NCI-H446 (cell line): Measurements from ENCODE around the gene CIDEB.
"Not testable (repeated sequence)": the region's sequence is repeated elsewhere in the genome, so short reads cannot be mapped to it uniquely, and the experiment has no call there.

Source experiments
- DNase-seq, 2 experiments: peaks; one replicate each; lab custom pipeline; 2025; lab: John Stamatoyannopoulos, UW

Gene CIDEB, protein sequence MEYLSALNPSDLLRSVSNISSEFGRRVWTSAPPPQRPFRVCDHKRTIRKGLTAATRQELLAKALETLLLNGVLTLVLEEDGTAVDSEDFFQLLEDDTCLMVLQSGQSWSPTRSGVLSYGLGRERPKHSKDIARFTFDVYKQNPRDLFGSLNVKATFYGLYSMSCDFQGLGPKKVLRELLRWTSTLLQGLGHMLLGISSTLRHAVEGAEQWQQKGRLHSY

DNA sequence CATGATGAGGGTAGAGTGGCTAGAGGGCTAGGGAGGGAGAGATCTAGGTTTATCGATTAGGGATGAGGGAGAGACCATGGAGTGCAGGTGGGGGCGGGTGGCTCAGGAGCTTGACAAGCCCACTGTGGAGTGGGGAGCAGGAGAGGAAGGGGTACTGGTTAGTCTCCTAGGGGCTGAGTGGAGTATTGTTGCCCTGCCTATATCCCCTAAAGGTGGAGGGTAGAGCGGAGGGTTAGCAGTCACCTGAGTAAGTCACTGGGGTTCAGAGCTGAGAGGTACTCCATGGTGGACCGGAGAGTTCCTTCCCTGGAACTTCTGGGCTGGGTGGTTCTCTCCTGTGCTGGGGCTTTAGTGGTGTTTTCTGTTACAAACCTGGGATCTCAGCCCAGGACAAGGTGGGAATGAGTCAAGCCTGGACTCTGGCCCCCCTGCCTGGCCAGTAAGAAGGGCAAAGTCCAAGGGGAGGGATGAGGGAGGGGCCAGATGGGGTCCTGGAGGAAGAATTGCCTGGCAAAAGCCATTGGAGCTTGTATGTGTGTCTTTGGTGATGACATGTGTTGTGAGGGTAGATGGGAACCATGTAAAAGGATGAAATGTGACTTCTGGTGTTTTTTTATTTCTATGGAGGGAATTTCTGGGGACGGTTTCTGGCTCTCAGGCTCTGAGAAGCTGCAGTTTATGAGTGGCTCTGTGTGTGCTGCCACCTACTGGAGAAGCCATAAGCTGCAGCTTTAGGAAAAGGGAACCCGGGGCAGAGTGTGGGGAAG is at the start of gene CIDEB:
Gene CIDEB, minus strand, starts transcription at position 403 of the 767 bp plus-strand sequence. Its CDS starts 119 bp downstream, at position 284.
- peak; percentile 42 to 63 for DNase-seq

DNA sequence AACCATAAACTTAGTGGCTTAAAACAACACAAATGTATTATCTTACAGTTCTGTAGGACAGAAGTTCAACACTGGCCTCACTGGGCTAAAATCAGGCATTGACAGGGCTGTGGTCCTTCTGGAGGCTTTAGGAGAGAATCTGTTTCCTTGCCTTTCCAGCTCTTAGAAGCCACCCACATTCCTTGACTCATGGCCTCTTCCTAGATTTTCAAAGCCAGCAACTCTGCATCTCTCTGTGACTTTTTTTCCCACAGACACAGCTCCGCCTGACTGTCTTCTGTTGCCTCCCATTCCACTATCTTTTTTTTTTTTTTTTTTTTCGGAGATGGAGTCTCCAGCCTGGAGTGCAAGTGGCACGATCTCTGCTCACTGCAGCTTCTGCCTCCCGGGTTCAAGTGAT is 48.4 kb upstream of the CIDEB start:
- DNase-seq = no peak

DNA sequence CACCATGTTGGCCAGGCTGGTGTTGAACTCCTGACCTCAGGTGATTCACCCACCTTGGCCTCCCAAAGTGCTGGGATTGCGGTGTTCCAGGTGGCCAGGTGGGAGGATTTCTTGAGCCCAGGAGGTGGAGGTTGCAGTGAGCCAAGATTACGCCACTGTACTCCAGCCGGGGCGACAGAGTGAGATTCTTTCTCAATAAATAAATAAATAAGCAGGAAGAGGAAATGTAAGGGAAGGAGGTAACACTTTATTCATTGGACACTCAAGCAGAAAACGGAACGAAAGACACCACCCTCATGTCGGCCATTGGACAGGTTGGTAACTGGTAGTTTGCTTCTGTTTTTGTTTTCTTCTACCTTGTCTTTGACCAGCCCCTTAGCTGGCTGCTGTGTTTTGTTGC is 47.2 kb upstream of the CIDEB start:
- DNase-seq = no peak

DNA sequence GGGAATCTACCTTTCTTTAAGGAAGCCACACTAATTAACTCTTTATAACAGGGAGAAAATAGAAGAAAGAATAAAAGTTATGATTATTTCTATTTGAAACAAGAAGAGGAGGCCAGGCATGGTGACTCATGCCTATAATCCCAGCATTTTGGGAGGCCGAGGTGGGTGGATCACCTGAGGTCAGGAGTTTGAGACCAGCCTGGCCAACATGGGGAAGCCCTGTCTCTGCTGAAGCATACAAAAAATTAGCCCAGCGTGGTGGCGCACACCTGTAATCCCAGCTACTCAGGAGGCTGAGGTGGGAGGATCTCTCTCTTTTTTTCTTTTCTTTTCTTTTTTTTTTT is 46.7 kb upstream of the CIDEB start:
- not testable (repeated sequence) for DNase-seq

DNA sequence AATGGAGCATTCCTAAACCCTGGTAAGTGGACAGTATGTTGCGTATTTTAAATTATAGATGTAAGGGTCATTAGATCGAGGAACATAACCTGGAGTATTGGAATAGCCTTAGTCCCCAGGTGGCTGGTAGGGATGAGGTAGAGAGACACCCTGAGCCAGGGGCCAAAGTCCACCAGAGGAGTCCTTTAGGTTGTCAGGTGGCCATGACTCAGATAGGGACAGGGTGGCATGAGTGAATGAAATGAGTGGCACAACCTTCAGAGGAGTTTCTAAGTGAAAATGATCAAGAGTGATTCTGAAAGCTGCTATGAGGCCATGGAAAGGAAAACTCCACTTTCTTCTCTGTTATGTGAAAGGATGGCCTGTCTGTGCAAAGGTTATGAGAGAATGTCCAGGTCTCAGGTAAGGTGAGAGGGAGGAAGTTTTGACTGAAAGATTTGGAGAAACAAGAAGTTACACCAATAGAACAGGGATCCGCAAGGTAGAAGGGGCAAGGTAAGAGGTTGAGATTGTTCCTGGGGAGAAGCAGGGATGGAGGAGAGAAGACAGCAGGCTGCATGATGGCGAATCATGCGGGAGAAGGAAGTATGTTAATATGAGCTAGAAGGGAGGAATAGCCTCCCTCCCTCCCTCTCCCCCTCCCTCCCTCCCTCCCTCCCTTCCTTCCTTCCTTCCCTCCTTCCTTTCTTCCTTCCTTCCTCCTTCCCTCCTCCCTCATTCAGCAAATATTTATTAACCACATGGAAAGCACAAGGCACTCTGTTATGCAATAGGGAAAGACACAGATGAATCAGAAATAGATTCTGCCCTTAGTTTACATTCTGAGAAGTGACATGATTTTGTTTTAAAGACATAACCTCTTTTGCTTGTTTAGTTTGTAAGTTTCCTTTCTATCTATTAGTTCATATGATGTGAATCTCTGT is 46.0 kb upstream of the CIDEB start:
- DNase-seq = no peak

DNA sequence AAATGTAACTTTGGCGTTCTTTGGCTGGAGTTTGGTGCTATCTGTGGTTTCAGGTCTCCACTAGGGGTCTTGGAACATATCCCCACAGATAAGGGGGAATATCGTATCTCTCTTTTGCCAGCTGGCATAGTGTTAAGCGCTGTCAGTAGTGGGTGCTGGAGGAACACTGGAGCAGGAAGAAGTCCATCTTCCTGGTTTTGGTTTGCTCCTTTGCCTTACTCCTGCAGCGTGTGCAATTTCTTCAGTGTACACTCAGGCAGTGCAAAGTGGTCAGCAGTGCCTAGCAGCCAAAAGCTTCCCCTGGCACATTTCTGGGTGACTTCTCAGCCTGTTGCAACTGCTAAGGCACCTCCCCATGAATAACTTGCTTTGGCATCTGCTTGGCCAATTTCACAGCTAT is 43.7 kb upstream of the CIDEB start:
- no peak for DNase-seq

DNA sequence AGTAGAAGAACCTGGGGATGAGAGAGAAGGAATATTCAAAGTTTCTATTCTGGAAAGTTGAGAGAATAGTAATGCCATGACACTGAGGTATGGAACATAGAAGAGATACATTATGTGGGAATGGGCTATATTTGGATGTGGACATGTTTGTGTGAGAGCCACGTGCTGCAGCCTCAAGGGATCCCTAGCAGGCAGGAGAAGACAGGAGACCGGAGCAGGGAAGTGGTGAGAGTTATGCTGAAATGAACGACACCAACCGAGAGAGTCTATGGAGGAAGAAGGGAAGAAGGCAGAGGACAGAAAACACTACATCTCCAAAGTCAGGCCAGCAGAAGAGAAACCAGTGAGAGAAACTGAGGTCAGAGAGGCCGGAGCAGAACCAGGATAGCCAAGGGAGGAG is 42.0 kb upstream of the CIDEB start:
- DNase-seq = no peak

DNA sequence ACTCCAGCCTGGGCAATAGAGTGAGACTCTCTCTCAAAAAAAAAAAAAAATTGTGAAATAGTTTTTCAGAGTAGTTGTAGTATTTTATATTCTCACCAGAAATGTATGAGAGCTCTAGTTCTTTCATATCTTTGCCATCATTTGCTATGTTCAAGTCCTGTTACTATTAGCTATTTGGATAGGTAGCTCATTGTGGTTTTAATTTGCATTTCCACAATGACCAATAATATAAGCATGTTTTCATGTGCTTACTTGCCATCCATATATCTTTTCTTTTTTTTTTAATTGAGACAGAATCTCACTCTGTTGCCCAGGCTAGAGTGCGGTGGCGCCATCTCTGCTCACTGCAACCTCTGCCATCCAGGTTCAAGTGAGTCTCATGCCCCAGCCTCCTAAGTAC is 40.4 kb upstream of the CIDEB start:
- DNase-seq = no peak

DNA sequence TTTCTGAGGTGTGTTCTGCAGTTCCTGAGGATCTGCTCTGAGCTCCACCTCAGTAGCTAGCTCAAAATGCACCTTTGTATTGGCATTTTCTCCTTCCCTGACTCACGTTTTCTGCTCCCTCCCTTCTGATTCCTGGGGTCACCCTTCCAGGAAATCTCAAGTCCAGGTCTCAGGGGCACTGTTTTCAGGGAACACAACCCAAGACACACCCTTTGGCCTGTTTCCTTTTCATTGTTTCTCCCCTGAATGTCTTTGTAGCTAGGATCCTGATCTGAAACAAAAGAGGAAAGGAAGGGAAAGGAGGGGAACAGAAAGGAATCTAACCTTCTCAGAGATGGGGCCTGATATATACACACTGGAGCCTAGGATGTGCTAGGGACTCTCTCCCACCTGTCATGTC is 39.4 kb upstream of the CIDEB start:
- DNase-seq = no peak

DNA sequence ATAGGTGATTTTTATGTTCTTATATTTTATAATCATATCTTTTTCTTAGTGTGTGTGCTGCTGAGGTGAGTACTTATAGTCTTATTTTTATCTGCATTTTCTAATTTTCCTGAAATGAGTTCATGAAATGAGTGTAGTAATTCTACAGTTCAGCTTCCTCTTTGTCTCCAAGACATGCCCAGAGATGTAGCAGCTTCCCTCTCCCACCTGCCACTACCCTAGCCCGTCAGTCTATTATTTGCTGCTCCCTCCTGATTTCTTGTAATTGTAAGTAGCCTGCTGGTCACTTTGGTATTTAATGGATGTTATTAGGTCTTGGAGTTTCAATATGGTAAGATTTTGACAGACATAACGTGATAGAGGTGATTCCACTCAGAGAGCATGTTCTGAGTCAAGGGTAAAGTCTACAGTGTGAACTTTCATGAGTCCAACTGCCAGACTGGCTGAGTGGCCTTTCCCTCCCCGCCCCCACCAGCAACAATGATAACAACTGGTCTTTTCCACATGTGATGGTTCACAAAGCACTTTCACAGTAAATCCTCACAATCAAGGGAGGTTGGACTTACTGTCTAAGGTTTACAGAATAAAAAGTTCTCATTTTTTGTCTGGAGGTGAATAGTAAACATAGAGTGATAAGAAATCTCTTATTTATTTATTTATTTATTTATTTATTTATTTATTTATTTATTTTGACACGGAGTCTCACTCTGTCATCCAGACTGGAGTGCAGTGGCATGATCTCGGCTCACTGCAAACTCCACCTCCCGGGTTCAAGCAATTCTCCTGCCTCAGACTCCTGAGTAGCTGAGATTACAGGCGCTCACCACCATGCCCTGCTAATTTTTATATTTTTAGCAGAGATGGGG is 36.3 kb upstream of the CIDEB start:
- DNase-seq = no peak

DNA sequence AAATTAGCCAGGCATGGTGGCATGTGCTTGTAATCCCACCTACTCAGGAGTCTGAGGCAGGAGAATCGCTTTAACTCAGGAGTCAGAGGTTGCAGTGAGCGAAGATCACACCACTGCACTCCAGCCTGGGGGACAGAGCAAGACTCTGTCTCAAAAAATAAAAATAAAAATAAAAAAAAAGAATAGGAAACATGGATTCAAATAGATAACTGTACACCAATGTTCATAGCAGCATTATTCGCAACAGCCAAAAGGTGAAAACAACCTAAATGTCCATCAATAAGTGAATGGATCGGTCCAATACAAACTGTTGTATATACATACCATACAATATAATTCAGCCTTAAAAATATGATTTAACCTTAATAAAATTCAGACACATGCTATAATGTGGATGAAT is 35.1 kb upstream of the CIDEB start:
- no peak for DNase-seq

DNA sequence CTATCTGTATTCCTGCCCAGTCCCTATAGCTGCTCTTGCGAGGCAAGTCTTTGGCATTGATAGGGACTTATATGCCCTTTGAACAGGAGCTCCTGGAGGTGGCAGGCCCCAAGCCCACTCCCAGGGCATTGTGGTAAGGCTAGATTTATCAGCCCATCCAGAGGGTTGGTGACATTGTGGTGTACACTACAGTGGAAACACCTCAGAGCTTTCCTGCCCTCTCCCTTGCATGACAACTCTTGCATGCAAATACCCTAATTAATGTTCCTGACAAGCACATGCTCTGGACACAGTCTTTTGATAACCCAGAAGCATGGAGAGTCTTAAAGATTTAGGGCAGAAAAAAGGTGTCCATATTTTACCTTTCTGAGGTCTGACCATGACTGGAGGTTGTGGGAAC is 32.8 kb upstream of the CIDEB start:
- no peak for DNase-seq

DNA sequence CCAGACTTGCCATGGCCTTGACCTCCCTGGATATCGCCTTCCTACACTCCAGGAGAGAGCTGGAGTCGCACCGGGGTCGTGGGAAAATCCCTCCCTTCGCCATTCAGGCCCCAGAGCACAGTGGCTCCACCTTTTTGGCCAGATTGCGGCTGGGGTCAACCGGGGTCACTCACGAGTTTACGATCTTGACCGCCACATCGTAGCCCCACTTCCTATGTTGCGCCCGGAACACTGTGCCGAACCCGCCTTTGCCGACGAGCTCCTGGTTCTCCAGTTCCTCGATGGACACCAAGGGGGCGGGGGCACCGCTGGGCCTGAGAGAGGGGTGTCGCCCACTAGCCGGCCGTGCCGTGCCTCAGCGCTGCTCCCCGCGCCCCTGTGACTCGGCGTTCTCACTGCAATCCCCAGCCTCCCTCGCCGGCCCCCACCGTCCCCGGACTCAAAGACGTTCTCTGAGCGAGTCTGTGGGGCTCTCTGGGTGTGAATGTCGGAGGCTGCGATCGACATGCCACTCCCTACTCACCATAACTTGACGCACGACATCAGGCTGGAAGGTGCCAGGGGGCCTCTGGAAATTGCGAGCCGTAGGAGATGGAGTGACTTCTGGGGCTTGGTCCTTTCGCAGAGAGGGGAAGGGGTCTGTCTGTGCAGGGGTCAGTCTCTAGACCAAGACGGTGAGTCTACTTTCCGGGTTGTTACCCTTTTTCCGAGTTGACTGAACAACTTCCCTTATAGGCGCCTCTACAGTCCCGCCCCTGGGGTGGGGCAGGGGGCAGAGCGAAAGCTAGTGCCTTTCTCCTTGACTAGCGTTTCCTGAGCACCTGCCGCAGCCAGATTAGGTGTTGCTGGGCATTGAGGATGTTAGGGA is 31.7 kb upstream of the CIDEB start, which contains the start of gene RIPK3:
Gene RIPK3, minus strand, starts transcription at position 708 of the 868 bp plus-strand sequence. Its CDS starts 165 bp downstream, at position 543.
- no peak for DNase-seq

DNA sequence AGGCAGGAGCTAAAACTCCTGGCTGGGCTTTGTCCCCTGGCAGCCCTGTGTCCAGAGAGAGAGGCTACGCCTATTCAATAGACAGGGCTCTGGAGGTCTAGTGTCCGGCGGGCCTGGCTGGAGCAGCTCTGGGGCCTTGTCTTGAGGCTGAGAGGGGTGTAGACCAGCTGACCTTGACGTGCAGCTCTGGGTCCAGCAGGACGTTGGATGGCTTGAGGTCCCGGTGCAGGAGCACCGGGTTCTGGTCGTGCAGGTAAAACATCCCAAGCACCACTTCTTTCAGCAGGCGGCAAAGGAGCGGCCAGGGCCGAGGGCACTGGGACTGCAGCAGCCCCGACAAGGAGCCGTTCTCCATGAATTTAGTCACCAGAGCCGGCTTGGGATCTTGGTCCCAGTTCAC is 31.1 kb upstream of the CIDEB start:
- DNase-seq = no peak

DNA sequence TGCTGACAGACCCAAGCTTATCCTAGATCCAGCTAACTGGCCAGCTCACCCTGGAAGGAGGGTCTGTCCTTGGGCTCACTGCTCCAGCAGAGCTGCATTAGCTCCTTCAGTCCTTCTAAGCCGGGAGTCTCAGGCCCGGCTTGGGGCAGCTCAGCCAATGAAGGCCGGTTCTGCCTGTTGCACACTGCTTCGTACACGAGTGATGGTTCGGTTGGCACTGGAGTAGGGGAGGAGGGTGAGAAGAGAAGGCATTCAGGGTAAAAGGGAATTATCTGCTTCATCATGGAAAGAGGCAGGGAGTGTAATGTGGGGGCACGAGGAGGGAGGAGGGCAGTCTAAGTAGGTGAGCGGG is 30.0 kb upstream of the CIDEB start:
- no peak for DNase-seq

DNA sequence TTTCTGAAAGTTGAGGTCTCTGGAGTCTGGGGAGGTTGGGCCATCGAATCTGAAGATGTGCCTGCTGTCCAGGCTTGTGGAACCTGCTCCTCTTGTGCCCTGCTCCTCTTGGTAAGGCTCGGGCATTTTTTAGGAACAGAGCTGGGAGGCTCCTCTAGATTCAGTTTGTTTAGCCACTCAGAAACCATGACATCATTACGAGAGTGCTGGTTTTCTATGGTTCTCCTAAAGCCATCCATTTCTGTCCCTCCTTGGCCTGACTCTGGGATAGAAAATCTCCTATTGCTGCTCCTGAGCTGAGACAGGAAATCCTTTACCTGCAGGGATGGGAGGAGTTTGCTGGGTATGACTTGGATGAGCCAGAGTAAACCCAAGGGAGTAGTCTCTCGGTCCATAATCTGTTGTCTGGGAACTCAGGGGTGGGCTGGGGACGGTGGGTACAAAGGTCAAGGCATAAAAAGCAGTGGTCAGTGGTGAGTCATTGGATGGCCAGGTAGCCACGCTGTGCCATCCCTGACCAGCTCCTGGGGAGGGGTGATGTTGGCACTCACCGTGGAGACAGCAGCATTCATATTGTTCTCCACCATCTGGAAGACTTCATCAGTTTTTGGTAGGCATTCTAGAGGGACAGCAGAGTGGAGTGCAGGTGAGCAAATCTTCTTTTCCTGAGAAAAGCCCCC is 29.5 kb upstream of the CIDEB start:
- DNase-seq = no peak

DNA sequence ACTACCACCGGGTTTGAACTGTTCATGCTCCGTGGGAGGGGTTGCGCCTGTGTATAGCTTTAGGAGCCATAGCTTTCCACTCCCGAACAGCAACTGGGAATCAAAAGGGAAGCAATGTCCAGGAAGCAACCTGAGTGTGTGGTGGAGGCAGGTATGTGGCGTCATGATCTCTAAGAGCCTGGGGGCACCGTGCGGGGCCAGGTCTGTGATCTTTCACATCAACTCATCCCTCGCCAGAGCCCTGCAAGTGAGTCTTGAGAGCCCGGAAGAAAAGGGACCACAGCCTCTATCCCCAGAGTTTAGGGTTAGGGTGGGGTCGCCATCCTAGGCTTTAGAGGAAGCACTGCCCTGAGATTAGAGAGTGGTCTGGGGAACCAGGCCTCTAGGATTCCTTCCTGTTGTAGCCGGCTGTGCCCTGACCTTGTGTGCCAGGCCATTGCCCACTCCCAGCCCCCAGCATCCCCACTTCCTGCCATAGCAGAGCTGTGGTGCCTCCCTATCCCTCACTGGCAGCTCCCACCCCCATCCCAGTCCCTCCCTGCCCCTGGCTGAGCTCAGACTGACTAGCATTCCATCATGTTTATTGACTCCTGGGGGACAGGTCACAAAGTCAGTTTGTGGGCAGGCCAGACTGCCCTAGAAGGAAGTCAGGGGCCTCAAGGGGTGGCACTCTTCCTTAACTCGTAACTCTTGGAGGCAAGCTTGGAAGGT is 27.8 kb upstream of the CIDEB start:
- no peak for DNase-seq

DNA sequence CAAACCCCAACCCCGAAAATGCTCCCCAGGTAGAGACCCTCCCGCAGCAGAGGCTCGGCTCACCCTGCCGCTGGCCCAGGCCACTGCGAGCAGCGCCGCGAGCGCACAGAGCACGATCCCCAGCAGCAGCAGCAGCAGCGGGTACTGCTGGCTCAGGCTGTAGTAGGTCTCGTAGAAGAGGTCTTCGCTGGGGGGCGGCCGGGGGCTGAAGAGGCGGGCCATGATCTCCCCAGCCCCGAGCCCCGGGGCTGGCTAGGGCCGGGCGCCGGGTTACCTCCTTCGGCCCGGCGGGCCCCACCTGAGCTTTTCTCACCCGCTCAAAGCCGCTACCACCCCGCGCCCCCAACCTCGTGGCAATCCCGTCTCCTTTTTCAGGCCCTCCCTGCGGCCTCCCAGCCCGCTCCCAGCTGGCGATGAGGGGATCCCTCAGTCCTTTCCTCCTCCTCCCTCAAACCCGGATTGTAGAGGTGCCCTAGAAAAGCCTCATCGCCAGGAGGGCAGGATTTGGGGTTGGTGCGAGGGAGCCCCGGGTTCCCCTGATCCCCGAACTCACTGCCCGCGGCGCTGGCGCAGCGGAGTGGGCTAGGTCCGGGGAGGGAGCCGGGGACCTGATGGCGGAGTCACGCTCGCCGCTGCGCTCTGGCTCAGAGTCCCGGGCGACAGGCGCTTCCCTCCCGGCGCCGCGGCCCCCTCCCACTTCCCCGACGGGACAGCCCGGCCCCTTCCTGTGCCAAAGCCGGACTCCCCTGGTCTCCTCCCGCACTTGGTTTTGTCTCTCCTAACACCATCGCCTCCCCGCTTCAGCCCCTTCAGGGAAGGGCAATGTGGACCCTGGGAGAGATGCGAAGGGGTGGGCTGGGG is 26.9 kb upstream of the CIDEB start, which contains the start of gene ADCY4:
Gene ADCY4, minus strand, starts transcription at position 641 of the 861 bp plus-strand sequence. Its CDS starts 419 bp downstream, at position 222.
- no peak for DNase-seq
